Neuronal stem cell (in vitro differentiated cells): ENCODE measurements around the gene CKS1B.

Experiments used
- DNase-seq: peaks from one replicate; pipeline ENCODE4 v3.0.0-alpha.2; 2013; ENCODE audit warnings: low spot score
- H2AFZ ChIP-seq: one replicate; pipeline ENCODE4 v1.6.1; 2013; ENCODE audit warnings: mild to moderate bottlenecking, low read length, inconsistent platforms
- H2AK5ac ChIP-seq: 2 replicates; pipeline ENCODE4 v1.6.1; 2013; ENCODE audit warnings: low read depth, mild to moderate bottlenecking, inconsistent platforms, low read length, moderate library complexity, mixed read lengths
- H2BK120ac ChIP-seq: 2 replicates; pipeline ENCODE4 v1.6.1; 2013; ENCODE audit warnings: low read depth, mild to moderate bottlenecking, inconsistent platforms, low read length, moderate library complexity, mixed read lengths
- H2BK12ac ChIP-seq: one replicate; pipeline ENCODE4 v1.6.1; 2013; ENCODE audit warnings: low read length, inconsistent platforms
- H2BK15ac ChIP-seq: 2 replicates; pipeline ENCODE4 v1.6.1; 2013; ENCODE audit warnings: mild to moderate bottlenecking, low read length, inconsistent platforms, mixed read lengths
- H2BK5ac ChIP-seq: one replicate; pipeline ENCODE4 v1.6.1; 2013; ENCODE audit warnings: inconsistent platforms, mild to moderate bottlenecking, low read length, moderate library complexity
- H3K14ac ChIP-seq: one replicate; pipeline ENCODE4 v1.6.1; 2013; ENCODE audit warnings: low read length, inconsistent platforms
- H3K18ac ChIP-seq: 2 replicates; pipeline ENCODE4 v1.6.1; 2013; ENCODE audit warnings: low read length, inconsistent platforms
- H3K23ac ChIP-seq: 2 replicates; pipeline ENCODE4 v1.6.1; 2013; ENCODE audit warnings: low read depth, mild to moderate bottlenecking, mixed read lengths, low read length, inconsistent platforms; ENCODE audit not compliant: poor library complexity
- H3K27ac ChIP-seq: replicated peaks from 3 replicates; pipeline ENCODE4 v1.5.1; 2013; ENCODE audit warnings: low read length, inconsistent platforms
- H3K27me3 ChIP-seq, 3 experiments: 2 replicates each; pipeline ENCODE4 v1.6.1; 2013; ENCODE audit warnings: low read length in 3 of 3, mild to moderate bottlenecking in 2 of 3, inconsistent platforms in 1 of 3, low read depth in 1 of 3, mixed read lengths in 1 of 3, moderate library complexity in 1 of 3; ENCODE audit not compliant: control insufficient read depth in 3 of 3, insufficient read depth in 3 of 3
- H3K36me3 ChIP-seq, 2 donors: replicated peaks in 1 of 2; 2 replicates each; pipeline ENCODE4 v1.6.1; 2013; ENCODE audit warnings: low read length in 2 of 2; ENCODE audit not compliant: control insufficient read depth in 2 of 2, insufficient read depth in 2 of 2
- H3K4ac ChIP-seq: 2 replicates; pipeline ENCODE4 v1.6.1; 2013; ENCODE audit warnings: inconsistent platforms, mild to moderate bottlenecking, low read length, moderate library complexity
- H3K4me1 ChIP-seq, 2 donors: 1 replicate in 1 of 2; 2 replicates in 1 of 2; pipeline ENCODE4 v1.6.1; 2013; ENCODE audit warnings: low read length in 2 of 2, low read depth in 1 of 2; ENCODE audit not compliant: control insufficient read depth in 2 of 2, insufficient read depth in 1 of 2
- H3K4me2 ChIP-seq: one replicate; pipeline ENCODE4 v1.6.1; 2013; ENCODE audit warnings: mild to moderate bottlenecking, low read length, inconsistent platforms; ENCODE audit not compliant: insufficient read depth, poor library complexity, severe bottlenecking
- H3K4me3 ChIP-seq, 2 donors: 2 replicates each; pipeline ENCODE4 v1.5.1; 2013; ENCODE audit warnings: low read length in 2 of 2, mild to moderate bottlenecking in 2 of 2, inconsistent platforms in 1 of 2, moderate library complexity in 1 of 2
- H3K79me1 ChIP-seq: one replicate; pipeline ENCODE4 v1.6.1; 2013; ENCODE audit warnings: low read depth, mild to moderate bottlenecking, inconsistent platforms, low read length, moderate library complexity
- H3K9ac ChIP-seq: one replicate; pipeline ENCODE4 v1.6.1; 2013; ENCODE audit warnings: mild to moderate bottlenecking, low read depth, low read length, inconsistent platforms; ENCODE audit not compliant: poor library complexity
- H3K9me3 ChIP-seq, 2 donors: replicated peaks in 1 of 2; 2 replicates each; pipeline versions ENCODE3 to v1.6.1; 2013; ENCODE audit warnings: low read length in 2 of 2, mild to moderate bottlenecking in 2 of 2, inconsistent platforms in 1 of 2, low read depth in 1 of 2, mixed read lengths in 1 of 2, moderate library complexity in 1 of 2; ENCODE audit not compliant: control insufficient read depth in 2 of 2, insufficient read depth in 1 of 2
- H4K8ac ChIP-seq: one replicate; pipeline ENCODE4 v1.6.1; 2013; ENCODE audit warnings: low read depth, mild to moderate bottlenecking, inconsistent platforms, low read length, moderate library complexity
- H4K91ac ChIP-seq: one replicate; pipeline ENCODE4 v1.6.1; 2013; ENCODE audit warnings: low read length, low read depth, mild to moderate bottlenecking, inconsistent platforms; ENCODE audit not compliant: poor library complexity
- WGBS, 2 donors: extraction: QIAGEN DNeasy Blood & Tissue Kit; methylation state at CpG; one replicate each; pipeline ENCODE4 v1.1.7; 2013; ENCODE audit warnings: missing lambda C conversion rate in 2 of 2, mixed read lengths in 1 of 2; ENCODE audit not compliant: insufficient read length in 2 of 2, insufficient replicate concordance in 1 of 2; ENCODE audit errors: extremely low coverage in 2 of 2; 5-methylcytosine and 5-hydroxymethylcytosine counted together

The CKS1B gene

DNA sequence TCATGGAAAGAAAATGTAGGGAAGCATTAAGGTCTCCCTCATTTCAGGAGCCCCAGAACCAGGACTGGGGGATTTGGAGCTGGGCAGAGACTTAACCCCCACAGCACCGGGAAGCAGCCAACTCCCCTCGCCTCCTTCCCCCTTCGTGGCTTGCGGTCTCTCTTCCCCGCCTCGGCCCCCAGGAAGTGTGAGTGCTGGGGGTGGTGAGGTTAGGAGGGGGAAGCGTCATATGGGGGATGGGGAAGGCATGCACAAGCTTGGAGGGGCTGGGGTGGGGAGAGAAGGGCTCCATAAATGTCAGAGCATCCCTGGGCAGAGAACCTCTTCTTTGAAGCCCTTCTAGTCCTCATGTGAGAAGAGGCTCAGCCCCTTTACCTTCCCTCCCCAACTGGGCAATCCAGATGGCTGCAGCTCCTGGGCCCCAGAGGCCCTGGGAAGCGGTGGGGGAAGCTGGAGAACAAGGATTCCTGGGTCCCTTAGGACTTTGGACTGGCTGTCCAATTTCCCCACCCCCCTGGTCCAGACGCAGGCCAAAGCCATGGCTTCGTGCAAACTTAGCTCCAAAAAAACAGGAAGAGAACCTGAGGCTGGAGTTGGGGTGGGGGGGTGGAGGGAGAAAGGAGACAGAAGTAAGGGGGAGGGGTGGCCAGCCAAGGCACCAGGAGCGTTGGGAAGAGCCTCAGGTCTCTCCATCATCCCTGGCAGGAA lies 35.9 kb downstream of the CKS1B start:
- no peak overlapping the region for H3K27ac ChIP-seq
- H3K4me1 ChIP-seq: peaks cover 14 to 29% of the 10 kb centered on the region in 2 donors
- no peaks in the 10 kb centered on the region for H3K27me3 ChIP-seq
- peak overlapping the region; percentile 74 for H2BK15ac ChIP-seq
- no peak overlapping the region for H4K91ac ChIP-seq
- H3K79me1 ChIP-seq: peaks cover 4% of the 10 kb centered on the region
- H3K9ac ChIP-seq: no peak overlapping the region
- peak overlapping the region; percentile 86 for H2AK5ac ChIP-seq
- peak overlapping the region; percentile 91 for H2BK5ac ChIP-seq
- peak overlapping the region; percentile 12 for H2BK120ac ChIP-seq
- H2BK12ac ChIP-seq: peak overlapping the region; percentile 69
- WGBS, 2 donors: no CpG with 5 or more reads among the region's 11 CpGs
- peaks cover 0 to 2% of the 10 kb centered on the region in 2 donors for H3K36me3 ChIP-seq
- no peak overlapping the region for H3K4ac ChIP-seq
- no peak overlapping the region for H3K4me3 ChIP-seq
- H3K18ac ChIP-seq: no peak overlapping the region
- H4K8ac ChIP-seq: no peak overlapping the region
- H3K14ac ChIP-seq: no peak overlapping the region
- DNase-seq: no peak
- no peak overlapping the region for H3K4me2 ChIP-seq
- no peaks in the 10 kb centered on the region for H3K9me3 ChIP-seq
- no peak overlapping the region for H3K23ac ChIP-seq
- H2AFZ ChIP-seq: no peak overlapping the region

DNA sequence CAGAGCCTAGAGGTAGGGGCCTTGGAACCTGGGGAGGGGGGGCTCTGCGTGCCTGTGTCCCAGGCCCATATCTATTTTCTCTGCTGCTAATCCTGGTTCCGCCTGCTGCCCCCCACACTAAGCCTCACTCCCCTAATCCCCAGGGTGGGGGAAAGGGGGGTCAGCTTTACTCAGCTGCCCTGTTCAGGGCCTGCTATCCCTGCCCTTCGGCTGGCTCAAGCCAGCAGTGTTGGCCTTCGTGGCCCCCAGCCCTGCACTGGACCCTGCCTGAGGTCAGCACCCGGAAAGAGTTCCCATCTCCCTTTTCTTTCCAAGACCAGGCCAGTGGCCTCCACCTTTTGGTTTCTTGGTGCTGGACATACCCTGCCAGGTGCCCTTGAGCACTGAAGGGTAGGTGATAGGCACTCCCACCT lies 36.5 kb downstream of the CKS1B start:
- H2BK12ac ChIP-seq: no peak overlapping the region
- H4K8ac ChIP-seq: no peak overlapping the region
- no peak overlapping the region for H3K4me2 ChIP-seq
- no peak overlapping the region for H3K23ac ChIP-seq
- peak overlapping the region; percentile 92 for H3K18ac ChIP-seq
- peaks cover 14 to 29% of the 10 kb centered on the region in 2 donors for H3K4me1 ChIP-seq
- no peaks in the 10 kb centered on the region for H3K9me3 ChIP-seq
- no peak overlapping the region for H3K27ac ChIP-seq
- H2BK5ac ChIP-seq: peak overlapping the region; percentile 91
- H3K4me3 ChIP-seq: no peak overlapping the region
- H2AK5ac ChIP-seq: peak overlapping the region; percentile 58
- H2BK120ac ChIP-seq: no peak overlapping the region
- no peak overlapping the region for H3K4ac ChIP-seq
- peaks cover 6 to 8% of the 10 kb centered on the region in 2 donors for H3K36me3 ChIP-seq
- H3K9ac ChIP-seq: no peak overlapping the region
- H2AFZ ChIP-seq: no peak overlapping the region
- no peak overlapping the region for H4K91ac ChIP-seq
- WGBS, 2 donors: no CpG with 5 or more reads among the region's 5 CpGs
- H2BK15ac ChIP-seq: peak overlapping the region; percentile 74
- DNase-seq: no peak
- no peak overlapping the region for H3K14ac ChIP-seq
- H3K79me1 ChIP-seq: peaks cover 3% of the 10 kb centered on the region
- H3K27me3 ChIP-seq: no peaks in the 10 kb centered on the region

GRCh38 chr1:155011437-155012025 lies 37.0 kb downstream of the CKS1B start:
- H3K14ac ChIP-seq: no peak overlapping the region
- H3K79me1 ChIP-seq: peaks cover 3% of the 10 kb centered on the region
- peak overlapping the region; percentile 74 for H2BK15ac ChIP-seq
- H3K4me1 ChIP-seq: peaks cover 14 to 31% of the 10 kb centered on the region in 2 donors
- H2BK120ac ChIP-seq: no peak overlapping the region
- peak overlapping the region; percentile 58 for H2AK5ac ChIP-seq
- no peak for DNase-seq
- H2AFZ ChIP-seq: no peak overlapping the region
- no peak overlapping the region for H3K23ac ChIP-seq
- H3K4me2 ChIP-seq: no peak overlapping the region
- H2BK5ac ChIP-seq: peak overlapping the region; percentile 91
- peak overlapping the region; percentile 16 for H3K27ac ChIP-seq
- H4K8ac ChIP-seq: no peak overlapping the region
- peak overlapping the region; percentile 92 for H3K18ac ChIP-seq
- peak overlapping the region; percentile 24 for H2BK12ac ChIP-seq
- H3K36me3 ChIP-seq: peaks cover 11 to 13% of the 10 kb centered on the region in 2 donors
- no peak overlapping the region for H4K91ac ChIP-seq
- H3K4ac ChIP-seq: no peak overlapping the region
- H3K27me3 ChIP-seq: no peaks in the 10 kb centered on the region
- H3K9me3 ChIP-seq: no peaks in the 10 kb centered on the region
- no peak overlapping the region for H3K9ac ChIP-seq
- H3K4me3 ChIP-seq: no peak overlapping the region
- no CpG with 5 or more reads among the region's 6 CpGs for WGBS, 2 donors

DNA sequence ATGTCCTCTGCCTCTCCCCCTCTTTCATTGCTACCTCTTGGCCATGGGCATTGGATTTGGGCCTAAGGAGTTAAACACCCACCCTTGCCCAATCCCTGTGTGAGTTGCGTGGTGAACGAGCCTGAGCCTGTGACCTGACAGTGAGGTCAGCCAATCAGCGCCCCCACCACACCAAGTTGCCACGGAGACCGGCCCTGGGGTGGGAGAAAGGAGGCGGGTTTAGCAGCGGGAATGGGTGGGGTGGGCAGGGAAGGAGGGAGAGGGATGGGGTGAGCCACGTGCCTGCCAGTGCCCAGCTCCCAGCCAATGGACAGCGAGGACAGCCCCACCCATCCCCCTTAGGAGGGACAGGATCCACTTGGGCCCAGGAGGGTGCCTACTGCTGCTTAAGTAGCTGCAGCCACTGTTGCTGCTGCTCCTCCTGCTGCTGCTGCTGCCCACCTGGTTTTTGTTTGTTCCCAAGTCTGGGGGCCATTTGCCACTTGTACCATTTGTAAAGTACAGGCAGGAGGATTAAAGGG lies 37.6 kb downstream of the CKS1B start:
- H4K8ac ChIP-seq: no peak overlapping the region
- peak overlapping the region; percentile 37 for H3K4me2 ChIP-seq
- H2BK120ac ChIP-seq: no peak overlapping the region
- no peak overlapping the region for H4K91ac ChIP-seq
- peaks cover 17 to 35% of the 10 kb centered on the region in 2 donors for H3K4me1 ChIP-seq
- peak overlapping the region; percentile 58 for H2AK5ac ChIP-seq
- H3K18ac ChIP-seq: peak overlapping the region; percentile 92
- H3K4me3 ChIP-seq: no peak overlapping the region
- H3K23ac ChIP-seq: peak overlapping the region; percentile 37
- H2BK15ac ChIP-seq: peak overlapping the region; percentile 74
- H2BK5ac ChIP-seq: peak overlapping the region; percentile 91
- H3K27ac ChIP-seq: peak overlapping the region; percentile 16
- peaks cover 14% of the 10 kb centered on the region in 2 donors for H3K36me3 ChIP-seq
- WGBS, 2 donors: no CpG with 5 or more reads among the region's 9 CpGs
- H2AFZ ChIP-seq: no peak overlapping the region
- peak overlapping the region; percentile 24 for H2BK12ac ChIP-seq
- DNase-seq: peak; percentile 62
- no peak overlapping the region for H3K9ac ChIP-seq
- no peak overlapping the region for H3K14ac ChIP-seq
- no peaks in the 10 kb centered on the region for H3K9me3 ChIP-seq
- no peak overlapping the region for H3K4ac ChIP-seq
- H3K27me3 ChIP-seq: no peaks in the 10 kb centered on the region
- peaks cover 3% of the 10 kb centered on the region for H3K79me1 ChIP-seq
